Measurements from ENCODE around the gene CGB7.

DNA sequence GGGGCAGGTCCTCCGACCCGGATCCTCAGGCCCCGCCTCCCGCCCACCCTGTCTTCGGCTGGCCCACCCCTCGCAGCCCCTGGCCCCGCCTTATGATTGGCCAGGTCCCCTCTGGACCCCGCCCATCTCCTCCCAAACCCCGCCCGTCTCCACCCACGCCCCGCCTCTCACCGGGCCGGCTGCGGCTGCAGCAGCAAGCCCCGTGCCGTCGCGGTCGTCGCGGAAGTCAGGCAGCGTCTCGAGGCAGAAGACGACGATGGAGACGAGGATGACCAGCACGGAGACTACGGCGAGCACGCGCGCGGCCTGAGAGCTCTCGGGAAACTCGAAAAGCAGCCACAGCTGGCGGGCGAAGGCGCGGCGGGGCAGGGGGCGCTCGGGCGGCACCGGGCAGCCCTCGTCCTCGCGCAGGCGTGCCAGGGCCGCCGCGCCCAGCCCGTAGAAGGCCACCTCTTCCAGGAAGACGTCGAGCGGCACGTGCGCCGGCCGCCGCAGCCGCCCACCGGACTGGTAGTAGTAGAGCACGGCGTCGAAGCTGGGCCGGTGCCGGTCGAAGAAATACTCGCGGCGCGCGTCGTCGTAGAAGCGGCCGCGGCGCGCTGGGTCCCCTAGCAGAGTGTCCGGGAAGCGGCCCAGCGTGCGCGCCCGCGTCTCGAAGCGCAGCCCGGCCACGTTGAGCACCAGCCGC, 14.5 kb upstream of the CGB7 start:
- TF ChIP-seq, protein P1, sequence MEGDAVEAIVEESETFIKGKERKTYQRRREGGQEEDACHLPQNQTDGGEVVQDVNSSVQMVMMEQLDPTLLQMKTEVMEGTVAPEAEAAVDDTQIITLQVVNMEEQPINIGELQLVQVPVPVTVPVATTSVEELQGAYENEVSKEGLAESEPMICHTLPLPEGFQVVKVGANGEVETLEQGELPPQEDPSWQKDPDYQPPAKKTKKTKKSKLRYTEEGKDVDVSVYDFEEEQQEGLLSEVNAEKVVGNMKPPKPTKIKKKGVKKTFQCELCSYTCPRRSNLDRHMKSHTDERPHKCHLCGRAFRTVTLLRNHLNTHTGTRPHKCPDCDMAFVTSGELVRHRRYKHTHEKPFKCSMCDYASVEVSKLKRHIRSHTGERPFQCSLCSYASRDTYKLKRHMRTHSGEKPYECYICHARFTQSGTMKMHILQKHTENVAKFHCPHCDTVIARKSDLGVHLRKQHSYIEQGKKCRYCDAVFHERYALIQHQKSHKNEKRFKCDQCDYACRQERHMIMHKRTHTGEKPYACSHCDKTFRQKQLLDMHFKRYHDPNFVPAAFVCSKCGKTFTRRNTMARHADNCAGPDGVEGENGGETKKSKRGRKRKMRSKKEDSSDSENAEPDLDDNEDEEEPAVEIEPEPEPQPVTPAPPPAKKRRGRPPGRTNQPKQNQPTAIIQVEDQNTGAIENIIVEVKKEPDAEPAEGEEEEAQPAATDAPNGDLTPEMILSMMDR (IDR thresholded peaks at IDR 0.05) = no peak
- no peak for TF ChIP-seq ZFX (IDR thresholded peaks at IDR 0.05; ENCODE audit: borderline replicate concordance)
